ENCODE measurements around the gene AKAP10.

- TF ChIP-seq CTCF (IDR thresholded peaks at IDR 0.05; ENCODE audit: insufficient read depth, low read depth, low read length): no peak
- no peak for TF ChIP-seq EZH2 (IDR thresholded peaks at IDR 0.05; ENCODE audit: insufficient read depth, low read length)
Observed at GRCh38 chr17:19873346-19873745, 104.3 kb downstream of the AKAP10 start.
